ENCODE measurements around the gene GJA10. TPM values are rescaled to one million over a fixed set of nuclear protein-coding genes. Genes with fewer than 3 reads are reported as not detected.
"Not testable (repeated sequence)": the region's sequence is repeated elsewhere in the genome, so short reads cannot be mapped to it uniquely, and the experiment has no call there.

GJA10 gene
- not detected for total RNA-seq

DNA sequence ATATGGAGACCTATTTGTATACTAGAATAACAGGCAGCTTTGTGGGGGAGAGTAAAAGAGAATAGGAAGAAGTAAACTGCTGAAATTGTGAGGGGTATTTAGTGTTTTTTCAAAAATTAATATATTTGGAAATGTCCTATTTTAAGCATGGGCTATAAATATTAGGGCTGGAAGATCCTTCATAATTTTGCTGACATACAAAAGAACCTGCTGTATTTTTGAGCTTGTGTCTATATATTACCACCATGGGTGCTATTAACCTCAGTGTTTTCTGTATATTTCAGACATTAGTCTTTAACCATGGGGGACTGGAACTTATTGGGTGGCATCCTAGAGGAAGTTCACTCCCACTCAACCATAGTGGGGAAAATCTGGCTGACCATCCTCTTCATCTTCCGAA lies at the start of gene GJA10:
Gene GJA10, plus strand, starts transcription at position 301 of the 400 bp plus-strand sequence. Its CDS starts 0 bp downstream, at position 301.
- DNase-seq = no peak

DNA sequence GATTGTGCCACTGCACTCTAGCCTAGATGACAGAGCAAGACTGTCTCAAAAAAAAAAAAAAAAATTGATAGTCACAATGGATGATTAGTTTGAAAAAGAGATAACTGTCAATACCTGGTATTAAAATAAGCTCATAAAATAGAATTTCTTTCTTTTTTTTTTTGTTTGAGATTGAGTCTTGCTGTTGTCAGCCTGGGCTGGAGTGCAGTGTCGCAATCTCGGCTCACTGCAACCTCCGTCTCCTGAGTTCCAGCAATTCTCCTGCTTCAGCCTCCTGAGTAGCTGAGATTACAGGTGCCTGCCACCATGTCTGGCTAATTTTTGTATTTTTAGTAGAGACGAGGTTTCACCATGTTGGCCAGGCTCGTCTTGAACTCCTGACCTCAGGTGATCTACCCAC lies 46.8 kb upstream of the GJA10 start:
- DNase-seq = not testable (repeated sequence)

DNA sequence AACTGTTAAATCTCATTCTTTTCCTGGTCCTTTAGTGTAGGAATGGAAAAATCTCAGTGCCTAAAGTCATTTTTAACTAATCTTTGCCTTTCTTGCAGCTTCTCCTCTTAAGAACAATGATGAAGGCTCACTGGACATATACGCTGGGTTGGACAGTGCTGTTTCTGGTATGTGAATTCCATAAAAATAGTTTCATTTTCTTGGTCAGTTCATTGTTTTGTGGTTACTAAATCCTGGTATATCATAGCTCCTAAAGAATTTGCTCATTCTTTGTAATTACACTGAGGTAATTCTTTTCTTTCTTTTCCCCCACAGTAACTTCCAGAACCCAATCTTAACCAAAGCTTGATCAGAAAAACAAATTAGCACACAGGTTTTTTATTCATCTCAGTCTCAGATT lies 41.2 kb upstream of the GJA10 start:
- no peak for DNase-seq

DNA sequence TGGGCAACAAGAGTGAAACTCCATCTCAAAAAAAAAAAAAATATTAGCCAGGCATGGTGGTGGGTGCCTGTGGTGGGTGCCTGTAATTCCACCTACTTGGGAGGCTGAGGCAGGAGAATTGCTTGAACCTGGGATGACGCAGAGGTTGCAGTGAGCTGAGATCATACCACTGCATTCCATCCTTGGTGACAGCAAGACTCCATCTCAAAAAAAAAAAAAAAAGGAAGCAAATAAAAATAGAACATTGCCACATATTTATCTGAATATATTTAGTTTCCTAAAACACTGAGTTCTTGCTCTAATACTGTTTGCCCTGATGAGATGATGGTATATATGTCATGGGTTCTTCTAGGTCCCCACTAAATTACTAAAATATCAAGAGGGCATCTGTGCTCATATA lies 36.2 kb upstream of the GJA10 start:
- DNase-seq = no peak

DNA sequence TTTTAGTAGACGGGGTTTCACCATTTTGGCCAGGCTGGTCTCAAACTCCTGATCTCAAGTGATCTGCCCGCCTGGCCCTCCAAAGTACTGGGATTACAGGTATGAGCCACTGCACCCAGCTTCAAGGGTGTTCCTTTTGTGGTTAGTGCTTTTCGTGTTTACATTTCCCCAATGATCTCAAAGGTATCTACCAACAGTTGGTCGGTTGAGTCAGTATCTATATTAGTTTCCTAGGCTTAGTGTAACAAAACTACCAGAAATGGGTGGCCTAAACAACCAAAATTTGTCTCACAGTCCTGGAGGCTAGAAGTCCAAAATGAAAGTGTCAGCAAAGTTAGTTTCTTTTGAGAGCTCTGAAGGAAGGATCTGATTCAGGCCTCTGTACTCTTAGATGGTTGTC lies 34.5 kb upstream of the GJA10 start:
- no peak for DNase-seq

DNA sequence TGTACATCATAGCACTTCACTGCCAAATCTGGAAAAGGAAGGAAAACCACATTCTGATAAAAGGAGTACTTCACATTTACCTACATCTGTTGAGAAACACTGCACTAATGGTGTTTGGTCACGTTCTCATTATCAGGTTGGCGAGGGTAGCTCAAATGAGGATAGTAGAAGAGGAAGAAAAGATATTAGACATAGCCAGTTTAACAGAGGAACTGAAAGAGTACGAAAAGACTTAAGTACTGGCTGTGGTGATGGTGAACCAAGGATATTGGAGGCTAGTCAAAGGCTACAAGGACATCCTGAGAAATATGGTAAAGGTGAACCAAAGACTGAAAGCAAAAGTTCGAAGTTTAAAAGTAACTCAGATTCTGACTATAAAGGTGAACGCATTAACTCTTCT lies 32.0 kb upstream of the GJA10 start:
- no peak for DNase-seq

DNA sequence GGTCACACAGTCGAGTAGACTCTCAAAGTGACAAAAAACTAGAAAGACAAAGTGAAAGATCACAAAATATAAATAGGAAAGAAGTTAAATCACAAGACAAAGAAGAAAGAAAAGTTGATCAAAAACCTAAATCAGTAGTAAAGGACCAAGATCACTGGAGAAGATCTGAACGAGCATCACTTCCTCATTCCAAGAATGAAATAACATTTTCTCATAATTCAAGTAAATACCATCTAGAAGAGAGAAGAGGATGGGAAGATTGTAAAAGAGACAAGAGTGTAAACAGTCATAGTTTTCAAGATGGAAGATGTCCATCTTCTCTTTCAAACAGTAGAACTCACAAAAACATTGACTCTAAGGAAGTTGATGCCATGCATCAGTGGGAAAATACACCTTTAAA lies 31.6 kb upstream of the GJA10 start:
- DNase-seq = no peak

DNA sequence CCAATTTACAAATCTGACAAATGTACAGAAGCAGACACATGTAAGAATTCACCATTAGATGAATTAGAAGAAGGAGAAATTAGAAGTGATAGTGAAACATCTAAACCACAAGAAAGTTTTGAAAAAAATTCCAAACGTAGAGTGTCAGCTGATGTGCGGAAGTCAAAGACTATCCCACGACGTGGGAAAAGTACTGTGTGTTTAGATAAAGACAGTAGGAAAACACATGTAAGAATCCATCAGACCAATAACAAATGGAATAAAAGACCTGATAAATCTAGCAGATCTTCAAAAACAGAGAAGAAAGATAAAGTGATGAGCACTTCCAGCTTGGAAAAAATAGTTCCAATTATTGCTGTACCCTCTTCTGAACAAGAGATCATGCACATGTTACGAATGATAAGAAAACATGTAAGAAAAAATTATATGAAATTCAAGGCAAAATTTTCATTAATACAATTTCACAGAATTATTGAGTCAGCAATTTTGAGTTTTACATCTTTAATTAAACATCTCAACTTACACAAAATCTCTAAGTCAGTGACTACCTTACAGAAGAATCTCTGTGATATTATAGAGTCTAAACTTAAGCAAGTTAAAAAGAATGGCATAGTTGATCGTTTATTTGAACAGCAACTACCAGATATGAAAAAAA lies 28.1 kb upstream of the GJA10 start:
- DNase-seq = no peak

DNA sequence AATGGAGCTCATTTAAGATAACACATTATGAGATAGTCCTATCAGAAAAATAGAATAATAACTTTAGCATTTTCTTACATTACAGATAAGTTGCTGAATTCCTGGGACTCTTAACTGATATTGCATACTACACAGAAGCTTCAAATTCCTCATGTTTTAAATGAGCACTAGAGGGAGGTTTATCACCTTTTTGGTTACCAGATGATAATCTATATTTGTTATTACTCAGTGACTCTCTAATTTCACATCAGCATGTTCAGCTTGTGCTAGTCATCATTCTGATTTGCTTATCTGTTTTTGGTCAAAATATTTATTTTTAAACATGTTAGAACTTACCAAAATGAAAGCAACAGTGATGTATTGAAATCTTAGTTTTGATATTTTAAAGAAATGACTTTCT lies 20.5 kb upstream of the GJA10 start:
- DNase-seq = no peak

DNA sequence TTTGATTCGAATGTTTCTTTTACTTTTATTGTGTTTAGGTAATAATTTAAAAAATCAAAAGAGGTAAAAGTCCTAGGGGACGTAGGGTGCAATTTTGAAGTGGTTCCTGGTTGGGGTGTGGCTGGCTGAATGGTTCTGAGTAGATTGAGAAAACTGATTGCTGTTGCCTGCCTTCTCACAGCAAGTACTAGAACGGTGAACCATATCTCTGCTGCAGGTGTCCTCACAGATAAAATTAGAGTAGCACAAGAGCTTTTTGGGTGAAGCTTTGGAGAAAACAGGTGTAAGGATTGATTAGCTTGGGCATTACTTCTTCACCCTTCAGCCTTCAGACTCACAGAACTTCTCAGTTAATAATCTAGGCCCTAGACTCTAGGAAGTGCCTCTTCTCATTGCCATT lies 19.8 kb upstream of the GJA10 start:
- DNase-seq = no peak

DNA sequence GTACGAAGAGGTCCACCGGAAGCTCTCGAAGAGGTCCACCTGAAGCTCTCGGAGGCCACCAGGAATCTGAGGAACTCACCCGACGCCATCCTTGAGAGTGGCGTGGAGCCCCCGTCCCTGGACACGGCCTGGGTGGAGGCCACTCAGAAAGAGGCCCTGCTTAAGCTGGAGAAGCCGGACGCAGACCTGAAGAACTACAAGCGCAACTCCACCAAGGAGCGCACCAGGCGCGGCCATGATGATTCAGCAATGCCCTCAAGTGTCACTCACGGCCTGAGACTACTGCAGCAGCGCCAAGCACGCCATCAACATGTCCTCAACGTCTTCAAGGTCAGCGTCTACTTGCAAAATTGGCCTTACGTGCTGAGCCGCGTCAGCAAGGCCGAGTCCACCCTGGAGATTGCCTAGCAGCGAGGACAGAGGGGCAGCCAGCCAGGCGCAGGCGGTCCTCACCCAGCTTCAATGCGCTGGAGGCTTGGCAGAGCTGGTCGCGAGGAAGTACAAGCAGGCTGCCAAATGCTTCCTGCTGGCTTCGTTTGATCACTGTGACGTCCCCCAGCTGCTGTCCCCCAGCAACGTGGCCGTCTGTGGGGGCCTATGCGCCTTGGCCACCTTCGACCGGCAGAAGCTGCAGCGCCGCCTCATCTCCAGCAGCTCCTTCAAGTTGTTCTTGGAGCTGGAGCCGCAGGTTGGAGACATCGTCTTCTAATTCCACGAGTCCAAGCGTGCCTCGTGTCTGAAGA lies 7.7 kb upstream of the GJA10 start:
- no peak for DNase-seq

DNA sequence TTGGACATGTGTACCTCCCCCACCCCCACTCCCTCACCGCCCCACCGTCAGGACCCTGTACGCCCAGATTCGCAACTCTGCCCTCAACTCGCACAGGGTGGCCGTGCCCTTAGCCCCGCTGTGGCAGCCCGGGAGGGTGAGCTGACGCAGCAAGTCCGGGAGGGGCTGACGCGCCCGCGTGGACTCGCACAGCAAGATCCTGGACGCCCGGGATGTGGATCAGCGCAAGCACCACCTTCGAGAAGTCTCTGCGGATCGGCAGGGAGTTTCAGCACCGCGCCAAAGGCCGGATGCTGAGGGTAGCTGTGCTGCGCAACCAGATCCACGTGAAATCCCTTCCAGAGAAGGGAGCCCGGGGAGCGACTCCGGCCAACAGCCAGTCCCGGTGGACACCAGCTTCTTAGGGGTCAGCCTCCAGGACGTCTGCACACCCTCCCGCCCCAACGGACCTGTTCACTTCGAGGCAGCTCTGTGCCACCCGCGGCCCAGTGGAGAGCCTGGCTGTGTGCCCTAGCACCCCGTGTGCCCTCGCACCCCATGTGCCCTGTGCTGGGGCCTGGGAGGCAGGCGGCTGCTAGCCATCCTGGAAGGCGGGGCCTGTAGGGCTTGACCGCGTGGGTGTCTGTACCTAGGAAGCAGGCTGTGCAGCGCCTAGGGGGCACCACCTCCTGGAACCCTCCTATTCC lies 6.7 kb upstream of the GJA10 start:
- no peak for DNase-seq

DNA sequence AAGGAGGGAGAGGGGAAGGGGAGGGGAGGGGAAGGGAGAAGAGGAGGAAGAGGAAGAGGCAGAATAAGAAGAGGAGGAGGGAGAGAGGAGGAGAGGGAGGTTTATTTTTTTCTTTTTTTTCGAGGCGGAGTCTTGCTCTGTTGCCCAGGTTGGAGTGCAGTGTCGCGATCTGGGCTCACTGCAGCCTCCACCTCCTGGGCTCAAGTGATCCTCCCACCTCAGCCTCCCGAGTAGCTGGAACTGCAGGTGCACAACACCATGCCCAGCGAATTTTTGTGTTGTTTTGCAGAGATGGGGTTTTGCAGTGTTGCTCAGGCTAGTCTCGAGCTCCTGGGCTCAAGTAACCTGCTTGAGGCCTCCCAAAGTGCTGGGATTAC lies 6.1 kb upstream of the GJA10 start:
- DNase-seq = no peak

DNA sequence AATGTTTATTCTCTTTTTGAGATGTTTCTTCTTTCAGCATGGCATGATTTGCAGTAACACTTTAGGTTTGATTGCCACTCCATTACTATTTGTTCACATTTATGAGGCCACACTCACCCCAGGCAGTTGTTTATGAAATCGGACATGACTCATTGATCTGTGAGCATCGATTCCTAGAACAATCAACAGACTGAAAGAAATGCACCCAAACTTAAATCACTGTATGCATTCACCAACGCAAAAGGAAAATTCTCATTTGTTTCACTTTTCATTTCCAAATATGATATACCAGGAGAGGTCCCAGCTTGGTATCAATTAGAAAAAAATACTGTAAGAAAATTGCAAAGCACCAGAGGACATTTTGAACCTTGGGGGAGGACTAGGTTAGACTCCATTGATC lies 5.4 kb upstream of the GJA10 start:
- no peak for DNase-seq

DNA sequence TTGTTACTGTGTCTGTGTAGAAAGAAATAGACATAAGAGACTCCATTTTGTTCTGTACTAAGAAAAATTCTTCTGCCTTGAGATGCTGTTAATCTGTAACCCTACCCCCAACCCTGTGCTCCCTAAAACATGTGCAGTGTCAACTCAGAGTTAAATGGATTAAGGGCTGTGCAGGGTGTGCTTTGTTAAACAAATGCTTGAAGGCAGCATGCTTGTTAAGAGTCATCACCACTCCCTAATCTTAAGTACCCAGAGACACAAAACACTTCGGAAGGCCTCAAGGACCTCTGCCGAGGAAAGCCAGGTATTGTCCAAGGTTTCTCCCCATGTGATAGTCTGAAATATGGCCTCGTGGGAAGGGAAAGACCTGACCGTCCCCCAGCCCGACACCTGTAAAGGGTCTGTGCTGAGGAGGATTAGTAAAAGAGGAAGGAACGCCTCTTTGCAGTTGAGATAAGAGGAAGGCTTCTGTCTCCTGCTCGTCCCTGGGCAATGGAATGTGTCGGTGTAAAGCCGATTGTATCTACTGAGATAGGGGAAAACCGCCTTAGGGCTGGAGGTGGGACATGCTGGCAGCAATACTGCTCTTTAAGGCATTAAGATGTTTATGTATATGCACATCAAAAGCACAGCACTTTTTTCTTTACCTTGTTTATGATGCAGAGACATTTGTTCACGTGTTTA lies 3.3 kb upstream of the GJA10 start:
- DNase-seq = not testable (repeated sequence)

DNA sequence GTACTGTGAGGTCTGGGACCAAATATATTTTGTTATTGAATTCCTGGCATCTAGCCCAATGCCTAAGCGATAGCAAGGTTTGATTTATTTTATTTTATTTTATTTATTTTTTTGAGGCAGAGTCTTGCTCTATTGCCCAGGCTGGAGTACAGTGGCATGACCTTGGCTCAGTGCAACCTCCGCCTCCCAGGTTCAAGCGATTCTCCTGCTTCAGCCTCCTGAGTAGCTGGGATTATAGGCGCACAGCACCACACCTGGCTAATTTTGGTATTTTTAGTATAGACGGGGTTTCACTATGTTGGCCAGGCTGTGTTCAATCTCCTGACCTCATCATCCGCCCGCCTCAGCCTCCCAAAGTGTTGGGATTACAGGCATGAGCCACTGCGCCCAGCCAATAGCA lies 1.7 kb upstream of the GJA10 start:
- DNase-seq = not testable (repeated sequence)

DNA sequence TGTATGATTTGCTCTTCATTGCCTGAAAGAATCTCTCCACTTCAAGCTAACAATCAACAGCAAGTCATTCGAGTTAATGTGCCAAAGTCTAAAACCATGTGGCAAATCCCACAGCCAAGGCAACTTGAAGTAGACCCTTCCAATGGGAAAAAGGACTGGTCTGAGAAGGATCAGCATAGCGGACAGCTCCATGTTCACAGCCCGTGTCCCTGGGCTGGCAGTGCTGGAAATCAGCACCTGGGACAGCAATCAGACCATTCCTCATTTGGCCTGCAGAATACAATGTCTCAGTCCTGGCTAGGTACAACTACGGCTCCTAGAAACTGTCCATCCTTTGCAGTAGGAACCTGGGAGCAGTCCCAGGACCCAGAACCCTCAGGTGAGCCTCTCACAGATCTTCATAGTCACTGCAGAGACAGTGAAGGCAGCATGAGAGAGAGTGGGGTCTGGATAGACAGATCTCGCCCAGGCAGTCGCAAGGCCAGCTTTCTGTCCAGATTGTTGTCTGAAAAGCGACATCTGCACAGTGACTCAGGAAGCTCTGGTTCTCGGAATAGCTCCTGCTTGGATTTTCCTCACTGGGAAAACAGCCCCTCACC lies 1.1 kb downstream of the GJA10 start:
- no peak for DNase-seq

DNA sequence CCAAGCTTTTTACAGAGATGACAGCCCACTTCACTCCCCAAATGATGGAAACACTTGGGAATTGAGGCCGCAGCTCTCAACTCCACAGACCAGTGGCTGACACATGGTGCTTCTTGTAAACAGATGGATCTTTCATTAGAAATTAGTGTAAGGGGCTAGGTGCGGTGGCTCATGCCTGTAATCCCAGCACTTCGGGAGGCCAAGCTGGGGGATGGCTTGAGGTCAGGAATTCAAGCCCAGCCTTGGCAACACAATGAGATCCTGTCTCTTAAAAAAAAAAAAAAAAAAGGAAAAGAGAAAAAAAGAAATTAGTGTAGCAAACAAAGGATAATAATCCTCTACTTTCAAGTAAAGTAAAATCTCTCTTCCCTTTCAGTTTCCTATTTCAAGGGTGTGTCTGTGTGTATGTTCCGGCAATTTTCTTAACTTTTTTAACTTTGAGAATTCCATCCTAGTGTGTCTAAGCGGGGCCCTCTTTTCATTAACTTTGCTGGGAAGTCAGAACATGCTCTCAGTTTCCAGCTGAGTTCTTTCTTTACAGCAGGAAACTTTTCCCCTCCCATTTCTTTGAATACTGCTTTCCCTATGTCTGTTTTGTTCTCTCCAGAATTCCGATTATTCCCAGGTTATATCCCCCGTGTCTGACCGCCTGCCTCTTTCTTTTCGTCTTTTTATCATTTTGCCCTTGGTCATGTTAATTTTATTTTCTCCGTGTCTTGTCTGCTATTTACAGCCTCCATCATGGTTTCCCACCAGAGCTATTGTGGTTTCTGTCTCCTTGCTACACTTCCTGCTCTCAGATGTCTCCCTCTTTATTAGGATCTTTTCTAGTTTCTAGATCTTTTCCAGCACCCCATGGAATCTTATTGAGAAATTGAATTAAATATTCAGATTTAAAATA lies 16.0 kb downstream of the GJA10 start:
- DNase-seq = not testable (repeated sequence)

DNA sequence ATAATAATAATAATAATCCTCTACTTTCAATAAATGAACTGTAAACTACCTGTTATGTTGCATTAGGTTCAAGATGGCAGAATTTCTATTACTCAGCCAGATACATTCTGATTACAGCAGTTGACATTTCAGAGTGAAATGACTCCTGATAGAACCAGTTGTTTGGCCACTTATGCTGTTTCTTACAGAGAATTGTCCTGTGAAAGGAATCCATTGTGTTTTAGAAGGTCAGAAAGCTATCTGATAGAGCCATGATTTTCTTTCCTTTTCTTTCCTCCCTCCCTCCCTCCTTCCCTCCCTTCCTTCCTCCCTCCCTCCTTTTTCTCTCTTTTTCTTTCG lies 16.6 kb downstream of the GJA10 start:
- no peak for DNase-seq

DNA sequence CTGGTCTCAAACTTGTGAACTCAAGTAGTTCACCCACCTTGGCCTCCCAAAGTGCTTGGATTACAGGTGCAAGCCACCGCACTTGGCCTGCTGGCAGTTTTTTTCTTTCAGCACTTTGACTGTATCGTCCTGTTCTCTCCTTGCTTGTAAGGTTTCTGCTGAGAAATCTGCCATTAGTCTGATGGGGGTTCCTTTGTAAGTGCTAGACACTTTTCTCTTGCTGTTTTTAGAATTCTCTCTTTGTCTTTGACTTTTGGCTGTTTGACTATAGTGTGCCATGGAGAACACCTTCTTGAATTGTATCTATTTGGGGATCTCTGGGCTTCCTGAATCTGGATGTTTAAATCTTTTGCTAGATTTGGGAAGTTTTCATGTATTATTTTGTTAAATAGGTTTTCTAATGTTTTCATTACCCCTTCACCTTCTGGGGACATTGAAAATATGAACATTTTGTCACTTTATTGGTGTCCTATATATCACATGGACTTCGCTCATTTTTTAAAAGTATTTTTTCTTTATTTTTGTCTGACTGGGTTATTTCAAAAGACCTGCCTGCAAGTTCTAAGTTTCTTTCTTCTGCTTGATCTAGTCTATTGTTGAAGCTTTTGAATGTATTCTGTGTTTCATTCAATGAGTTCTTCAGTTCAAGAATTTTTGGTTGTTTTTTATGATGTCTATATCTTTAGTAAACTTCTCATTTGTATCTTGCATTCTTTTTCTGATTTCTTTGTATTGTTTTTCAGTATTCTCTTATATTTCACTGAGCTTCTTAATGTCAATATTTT lies 22.1 kb downstream of the GJA10 start:
- no peak for DNase-seq

DNA sequence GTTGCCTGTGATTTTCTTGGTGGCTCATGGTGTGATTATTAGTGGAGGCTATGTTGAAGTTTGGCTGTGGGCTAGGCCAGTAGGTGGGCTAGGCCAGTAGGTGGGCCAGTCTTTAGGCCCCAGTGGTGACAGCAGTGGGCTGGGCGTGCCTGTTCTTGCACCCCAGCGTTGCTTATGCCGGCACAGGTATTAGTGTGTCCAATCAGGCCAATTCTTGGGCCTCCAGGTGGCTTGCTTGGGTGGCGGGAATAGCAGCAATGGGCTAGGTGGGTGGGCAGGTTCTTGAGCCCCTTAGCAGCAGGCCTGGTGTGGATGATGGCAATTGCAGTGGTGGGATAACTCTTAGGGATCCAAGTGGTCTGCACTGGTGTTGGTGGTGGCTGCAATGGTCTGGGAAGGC lies 22.9 kb downstream of the GJA10 start:
- no peak for DNase-seq

Measured in skin of body (tissue), 2 donors.